ENCODE data around the gene ZNF75A.

Gene ZNF75A

GRCh38 chr16:3274490-3274889 is 30.8 kb upstream of the ZNF75A start:
- no peak for TF ChIP-seq ARNTL (CRISPR knock-in tag; IDR thresholded peaks at IDR 0.05; ENCODE audit: borderline replicate concordance, low read depth)
- no peak for TF ChIP-seq POU6F1 (CRISPR knock-in tag; IDR thresholded peaks at IDR 0.05; ENCODE audit: borderline replicate concordance, low read depth)
- no peak for TF ChIP-seq ZFP3 (CRISPR knock-in tag; IDR thresholded peaks at IDR 0.05)
- TF ChIP-seq ZC3H10 (CRISPR knock-in tag; IDR thresholded peaks at IDR 0.05), result no peak
- no peak for TF ChIP-seq ISL1 (CRISPR knock-in tag; IDR thresholded peaks at IDR 0.05)
- TF ChIP-seq BACH2 (CRISPR knock-in tag; IDR thresholded peaks at IDR 0.05; ENCODE audit: borderline replicate concordance), result no peak
- no peak for TF ChIP-seq TCF4 (CRISPR knock-in tag; IDR thresholded peaks at IDR 0.05; ENCODE audit: borderline replicate concordance)
- no peak for TF ChIP-seq PATZ1 (CRISPR knock-in tag; IDR thresholded peaks at IDR 0.05; ENCODE audit: borderline replicate concordance)
- TF ChIP-seq TOX (CRISPR knock-in tag; IDR thresholded peaks at IDR 0.05; ENCODE audit: borderline replicate concordance), result no peak
- TF ChIP-seq CREB5 (CRISPR knock-in tag; IDR thresholded peaks at IDR 0.05; ENCODE audit: low read depth), result no peak
- TF ChIP-seq GLIS3 (CRISPR knock-in tag; IDR thresholded peaks at IDR 0.05), result no peak
- no peak for TF ChIP-seq CSRNP3 (CRISPR knock-in tag; IDR thresholded peaks at IDR 0.05)
- TF ChIP-seq ZNF8 (CRISPR knock-in tag; IDR thresholded peaks at IDR 0.05), result no peak
- no peak for TF ChIP-seq RARB (CRISPR knock-in tag; IDR thresholded peaks at IDR 0.05)
- TF ChIP-seq PPARA (CRISPR knock-in tag; IDR thresholded peaks at IDR 0.05; ENCODE audit: borderline replicate concordance), result no peak
- no peak for TF ChIP-seq OSR1 (CRISPR knock-in tag; IDR thresholded peaks at IDR 0.05)
- peak; percentile 92 for ATAC-seq

GRCh38 chr16:3274947-3275346 is 30.4 kb upstream of the ZNF75A start:
- ATAC-seq, result no peak
- TF ChIP-seq TSHZ2 (CRISPR knock-in tag; IDR thresholded peaks at IDR 0.05), result no peak
- TF ChIP-seq BACH2 (CRISPR knock-in tag; IDR thresholded peaks at IDR 0.05; ENCODE audit: borderline replicate concordance), result no peak
- TF ChIP-seq ZNF565 (CRISPR knock-in tag; conservative IDR thresholded peaks at IDR 0.05; ENCODE audit: low read depth), result no peak
- TF ChIP-seq ZNF70 (CRISPR knock-in tag; IDR thresholded peaks at IDR 0.05), result no peak
- TF ChIP-seq ZFP30 (CRISPR knock-in tag; IDR thresholded peaks at IDR 0.05), result no peak
- TF ChIP-seq PPARA (CRISPR knock-in tag; IDR thresholded peaks at IDR 0.05; ENCODE audit: borderline replicate concordance), result no peak
- no peak for TF ChIP-seq TOX (CRISPR knock-in tag; IDR thresholded peaks at IDR 0.05; ENCODE audit: borderline replicate concordance)
- TF ChIP-seq CREB5 (CRISPR knock-in tag; IDR thresholded peaks at IDR 0.05; ENCODE audit: low read depth), result no peak
- no peak for TF ChIP-seq SNAI2 (CRISPR knock-in tag; IDR thresholded peaks at IDR 0.05)
- no peak for TF ChIP-seq GLIS3 (CRISPR knock-in tag; IDR thresholded peaks at IDR 0.05)
- no peak for TF ChIP-seq RARB (CRISPR knock-in tag; IDR thresholded peaks at IDR 0.05)
- no peak for TF ChIP-seq ZFP3 (CRISPR knock-in tag; IDR thresholded peaks at IDR 0.05)
- TF ChIP-seq ARNTL (CRISPR knock-in tag; IDR thresholded peaks at IDR 0.05; ENCODE audit: borderline replicate concordance, low read depth), result no peak
- no peak for TF ChIP-seq ZNF8 (CRISPR knock-in tag; IDR thresholded peaks at IDR 0.05)
- TF ChIP-seq OSR1 (CRISPR knock-in tag; IDR thresholded peaks at IDR 0.05), result no peak
- TF ChIP-seq ZC3H10 (CRISPR knock-in tag; IDR thresholded peaks at IDR 0.05), result no peak
- TF ChIP-seq ESRRG (CRISPR knock-in tag; IDR thresholded peaks at IDR 0.05), result no peak
- no peak for TF ChIP-seq CSDC2 (CRISPR knock-in tag; IDR thresholded peaks at IDR 0.05)
- TF ChIP-seq TCF4 (CRISPR knock-in tag; IDR thresholded peaks at IDR 0.05; ENCODE audit: borderline replicate concordance), result no peak
